ENCODE data around the gene WWC2.

DNA sequence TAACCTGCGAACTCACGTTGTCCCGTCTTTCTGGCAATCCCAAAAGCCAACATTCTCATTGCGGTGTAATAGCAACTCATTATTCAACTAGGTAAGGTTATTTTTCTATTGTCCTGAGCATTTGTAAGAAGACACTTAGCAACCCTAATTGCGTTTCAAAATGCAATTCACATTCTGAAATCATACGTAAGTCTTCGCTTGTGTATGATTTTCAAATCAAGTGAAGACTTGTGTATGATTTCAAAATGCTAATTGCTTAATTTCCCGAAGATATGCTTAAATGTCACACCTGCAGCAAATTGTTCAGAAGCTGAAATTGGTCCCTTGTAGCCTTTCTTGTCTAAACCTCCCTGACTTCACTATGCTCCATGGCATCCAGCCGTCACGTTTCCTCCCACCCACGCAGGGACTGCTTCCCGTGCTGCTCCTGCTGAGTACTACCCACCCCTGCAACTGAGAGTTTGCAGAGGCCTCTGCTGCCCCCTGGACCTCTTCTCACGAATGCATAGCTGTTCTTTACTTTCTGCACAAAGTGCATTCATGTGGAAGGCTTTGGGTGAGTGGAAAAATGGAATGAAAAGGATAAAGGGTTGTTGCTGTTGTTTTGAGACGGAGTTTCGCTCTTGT, 264.0 kb downstream of the WWC2 start:
- TF ChIP-seq, protein P1, sequence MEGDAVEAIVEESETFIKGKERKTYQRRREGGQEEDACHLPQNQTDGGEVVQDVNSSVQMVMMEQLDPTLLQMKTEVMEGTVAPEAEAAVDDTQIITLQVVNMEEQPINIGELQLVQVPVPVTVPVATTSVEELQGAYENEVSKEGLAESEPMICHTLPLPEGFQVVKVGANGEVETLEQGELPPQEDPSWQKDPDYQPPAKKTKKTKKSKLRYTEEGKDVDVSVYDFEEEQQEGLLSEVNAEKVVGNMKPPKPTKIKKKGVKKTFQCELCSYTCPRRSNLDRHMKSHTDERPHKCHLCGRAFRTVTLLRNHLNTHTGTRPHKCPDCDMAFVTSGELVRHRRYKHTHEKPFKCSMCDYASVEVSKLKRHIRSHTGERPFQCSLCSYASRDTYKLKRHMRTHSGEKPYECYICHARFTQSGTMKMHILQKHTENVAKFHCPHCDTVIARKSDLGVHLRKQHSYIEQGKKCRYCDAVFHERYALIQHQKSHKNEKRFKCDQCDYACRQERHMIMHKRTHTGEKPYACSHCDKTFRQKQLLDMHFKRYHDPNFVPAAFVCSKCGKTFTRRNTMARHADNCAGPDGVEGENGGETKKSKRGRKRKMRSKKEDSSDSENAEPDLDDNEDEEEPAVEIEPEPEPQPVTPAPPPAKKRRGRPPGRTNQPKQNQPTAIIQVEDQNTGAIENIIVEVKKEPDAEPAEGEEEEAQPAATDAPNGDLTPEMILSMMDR (IDR thresholded peaks at IDR 0.05 in 4 of 5, conservative IDR thresholded peaks at IDR 0.05 in 1 of 5) = no peak
- no peak for TF ChIP-seq POLR2A (IDR thresholded peaks at IDR 0.05)

All from gastrocnemius medialis (tissue), 4 donors.